ENCODE results near the gene DENND2C.

The DENND2C gene

GRCh38 chr1:114561333-114561732 is 108.5 kb downstream of the DENND2C start:
- in situ Hi-C loops (cut with HindIII; ENCODE audit: low sequenced_read_pairs), result no loop called here
- H3K4me3 ChIP-seq (ENCODE audit: low read depth, low read length), result no peak overlapping the region
- TF ChIP-seq, protein P1, sequence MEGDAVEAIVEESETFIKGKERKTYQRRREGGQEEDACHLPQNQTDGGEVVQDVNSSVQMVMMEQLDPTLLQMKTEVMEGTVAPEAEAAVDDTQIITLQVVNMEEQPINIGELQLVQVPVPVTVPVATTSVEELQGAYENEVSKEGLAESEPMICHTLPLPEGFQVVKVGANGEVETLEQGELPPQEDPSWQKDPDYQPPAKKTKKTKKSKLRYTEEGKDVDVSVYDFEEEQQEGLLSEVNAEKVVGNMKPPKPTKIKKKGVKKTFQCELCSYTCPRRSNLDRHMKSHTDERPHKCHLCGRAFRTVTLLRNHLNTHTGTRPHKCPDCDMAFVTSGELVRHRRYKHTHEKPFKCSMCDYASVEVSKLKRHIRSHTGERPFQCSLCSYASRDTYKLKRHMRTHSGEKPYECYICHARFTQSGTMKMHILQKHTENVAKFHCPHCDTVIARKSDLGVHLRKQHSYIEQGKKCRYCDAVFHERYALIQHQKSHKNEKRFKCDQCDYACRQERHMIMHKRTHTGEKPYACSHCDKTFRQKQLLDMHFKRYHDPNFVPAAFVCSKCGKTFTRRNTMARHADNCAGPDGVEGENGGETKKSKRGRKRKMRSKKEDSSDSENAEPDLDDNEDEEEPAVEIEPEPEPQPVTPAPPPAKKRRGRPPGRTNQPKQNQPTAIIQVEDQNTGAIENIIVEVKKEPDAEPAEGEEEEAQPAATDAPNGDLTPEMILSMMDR (IDR thresholded peaks at IDR 0.05; ENCODE audit: low read depth, low read length, missing control alignments), result no peak
- no peak for DNase-seq (ENCODE audit: low read depth)

DNA sequence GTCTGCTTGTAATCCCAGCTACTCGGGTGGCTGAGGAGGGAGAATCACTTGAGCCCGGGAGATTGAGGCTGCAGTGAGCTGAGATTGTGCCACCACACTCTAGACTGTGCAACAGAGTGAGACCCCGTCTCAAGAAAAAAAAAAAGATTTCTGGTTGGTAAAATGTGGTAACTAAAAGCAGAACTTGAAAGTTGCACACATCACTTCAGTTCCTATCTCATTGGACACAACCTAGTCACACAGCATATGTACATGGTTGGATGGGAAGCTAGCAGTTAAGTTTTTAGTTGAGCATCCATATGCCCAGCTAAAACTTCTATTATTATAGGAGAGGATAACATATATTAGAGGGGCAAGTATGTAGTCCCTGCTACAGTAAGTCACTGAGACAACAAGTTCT is 110.5 kb downstream of the DENND2C start:
- H3K4me3 ChIP-seq (ENCODE audit: low read depth, low read length), result no peak overlapping the region
- TF ChIP-seq, protein P1 (IDR thresholded peaks at IDR 0.05; ENCODE audit: low read depth, low read length, missing control alignments), result no peak
- in situ Hi-C loops (cut with HindIII; ENCODE audit: low sequenced_read_pairs), result no loop called here
- DNase-seq (ENCODE audit: low read depth), result no peak

GRCh38 chr1:114558544-114558943 is 111.3 kb downstream of the DENND2C start:
- in situ Hi-C loops (cut with HindIII; ENCODE audit: low sequenced_read_pairs), result no loop called here
- no peak for DNase-seq (ENCODE audit: low read depth)
- TF ChIP-seq, protein P1 (IDR thresholded peaks at IDR 0.05; ENCODE audit: low read depth, low read length, missing control alignments), result no peak
- no peak overlapping the region for H3K4me3 ChIP-seq (ENCODE audit: low read depth, low read length)

DNA sequence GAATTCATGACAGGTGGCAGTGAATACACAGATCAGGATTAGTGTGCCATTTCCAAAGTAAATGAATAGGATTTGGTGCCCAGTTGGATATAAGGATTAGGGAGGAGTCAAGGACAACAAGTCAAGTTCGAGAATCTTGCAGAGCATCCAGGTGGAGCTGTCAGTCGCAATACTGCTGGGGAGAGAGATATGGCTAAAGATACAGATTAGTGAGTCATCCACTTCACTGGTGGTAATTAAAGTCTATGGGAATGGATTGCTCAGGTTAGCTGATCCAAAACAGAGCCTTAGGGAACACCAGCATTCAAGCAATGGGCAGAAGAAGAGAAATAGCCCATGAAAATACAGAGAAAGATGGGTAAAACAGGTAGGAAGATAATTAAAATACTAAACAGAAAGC is 115.3 kb downstream of the DENND2C start:
- TF ChIP-seq, protein P1 (IDR thresholded peaks at IDR 0.05; ENCODE audit: low read depth, low read length, missing control alignments), result no peak
- in situ Hi-C loops (cut with HindIII; ENCODE audit: low sequenced_read_pairs), result no loop called here
- DNase-seq (ENCODE audit: low read depth), result no peak
- H3K4me3 ChIP-seq (ENCODE audit: low read depth, low read length), result no peak overlapping the region

- in situ Hi-C loops (cut with HindIII; ENCODE audit: low sequenced_read_pairs), result no loop called here
- TF ChIP-seq, protein P1 (IDR thresholded peaks at IDR 0.05; ENCODE audit: low read depth, low read length, missing control alignments), result no peak
- DNase-seq (ENCODE audit: low read depth), result no peak
- no peak overlapping the region for H3K4me3 ChIP-seq (ENCODE audit: low read depth, low read length)
These were observed 117.7 kb downstream of the DENND2C start for GRCh38 chr1:114552106-114552639.

DNA sequence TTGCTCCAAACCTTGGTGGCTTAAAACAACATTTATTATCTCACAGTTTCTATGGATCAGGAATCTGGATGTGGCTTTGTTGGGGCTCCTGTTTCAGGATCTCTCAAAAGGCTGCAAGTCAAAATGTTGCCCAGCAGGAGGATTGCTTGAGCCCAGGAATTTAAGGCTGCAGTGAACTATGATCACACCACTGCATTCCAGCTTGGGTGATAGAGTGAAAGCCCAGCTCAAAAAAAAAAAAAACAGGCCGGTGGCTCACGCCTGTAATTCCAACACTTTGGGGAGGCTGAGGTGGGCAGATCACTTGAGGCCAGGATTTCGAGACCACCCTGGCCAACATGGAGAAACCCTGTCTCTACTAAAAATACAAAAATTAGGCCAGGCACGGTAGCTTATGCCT is 118.4 kb downstream of the DENND2C start:
- TF ChIP-seq, protein P1 (IDR thresholded peaks at IDR 0.05; ENCODE audit: low read depth, low read length, missing control alignments), result no peak
- no peak for DNase-seq (ENCODE audit: low read depth)
- in situ Hi-C loops (cut with HindIII; ENCODE audit: low sequenced_read_pairs), result no loop called here
- no peak overlapping the region for H3K4me3 ChIP-seq (ENCODE audit: low read depth, low read length)

- TF ChIP-seq, protein P1 (IDR thresholded peaks at IDR 0.05; ENCODE audit: low read depth, low read length, missing control alignments), result no peak
- in situ Hi-C loops (cut with HindIII; ENCODE audit: low sequenced_read_pairs), result no loop called here
- DNase-seq (ENCODE audit: low read depth), result no peak
- H3K4me3 ChIP-seq (ENCODE audit: low read depth, low read length), result no peak overlapping the region
These were observed 119.5 kb downstream of the DENND2C start for GRCh38 chr1:114550336-114550735.
